IMR-90 (cell line): ENCODE results near the gene NF2. TPM values are rescaled to one million over a fixed set of nuclear protein-coding genes. Genes with fewer than 3 reads are reported as not detected.

Experiments
- ATAC-seq: fragments of 200-7000 bp; cut with Tn5 transposase; 2 replicates; pipeline ENCODE4 v1.9.1; 2020; ENCODE audit warnings: low read depth, mild to moderate bottlenecking, moderate library complexity
- BruUV-seq: library from RNA; stranded (reverse); fragments of 400-500 nt; replicated peaks from 2 replicates; lab custom pipeline; 2021; lab: Mats Ljungman, UMichigan
- CTCF ChIA-PET: fragments of 300-600 bp; formaldehyde crosslinking; extraction: SDS; loops from one replicate; lab custom pipeline; 2021; ENCODE audit warnings: antibody characterized with exemption; lab: Yijun Ruan, JAX
- POLR2A ChIA-PET: fragments of 300-600 bp; sonication (Branson Sonifier 250); formaldehyde crosslinking; loops from one replicate; lab custom pipeline; 2022; ENCODE audit warnings: antibody characterized with exemption; ENCODE audit not compliant: unreplicated experiment; lab: Charles Lee
- DNase-seq: peaks from one replicate; pipeline ENCODE4 v3.0.0; 2013
- H2AFZ ChIP-seq: replicated peaks from 2 replicates; pipeline ENCODE3; 2013; ENCODE audit warnings: low read length, mild to moderate bottlenecking; ENCODE audit not compliant: poor library complexity
- H2AK5ac ChIP-seq: 2 replicates; pipeline ENCODE4 v1.6.1; 2013; ENCODE audit warnings: low read depth, low read length, inconsistent platforms
- H2AK9ac ChIP-seq: replicated peaks from 2 replicates; pipeline ENCODE3; 2013; ENCODE audit warnings: mild to moderate bottlenecking, low read depth, low read length, moderate library complexity; ENCODE audit not compliant: poor library complexity
- H2BK120ac ChIP-seq: 2 replicates; pipeline ENCODE4 v1.6.1; 2013; ENCODE audit warnings: low read depth, low read length, inconsistent platforms
- H2BK15ac ChIP-seq: 3 replicates; pipeline ENCODE4 v1.6.1; 2013; ENCODE audit warnings: low read depth, low read length, inconsistent platforms
- H2BK20ac ChIP-seq: 2 replicates; pipeline ENCODE4 v1.6.1; 2013; ENCODE audit warnings: low read depth, mild to moderate bottlenecking, inconsistent platforms, low read length, moderate library complexity
- H2BK5ac ChIP-seq: 2 replicates; pipeline ENCODE4 v1.6.1; 2013; ENCODE audit warnings: mild to moderate bottlenecking, low read depth, low read length, inconsistent platforms; ENCODE audit not compliant: poor library complexity, severe bottlenecking
- H3K14ac ChIP-seq: replicated peaks from 2 replicates; pipeline ENCODE4 v1.6.1; 2013; ENCODE audit warnings: low read depth, low read length, inconsistent platforms
- H3K18ac ChIP-seq: 2 replicates; pipeline ENCODE4 v1.6.1; 2013; ENCODE audit warnings: low read depth, low read length, control low read depth
- H3K23ac ChIP-seq: 2 replicates; pipeline ENCODE4 v1.6.1; 2013; ENCODE audit warnings: low read depth, low read length, inconsistent platforms
- H3K27ac ChIP-seq: 2 replicates; pipeline ENCODE4 v1.5.1; 2013; ENCODE audit warnings: mild to moderate bottlenecking, control low read depth, low read length; ENCODE audit not compliant: insufficient read depth
- H3K27me3 ChIP-seq: 2 replicates; pipeline ENCODE4 v1.6.1; 2013; ENCODE audit warnings: low read length; ENCODE audit not compliant: control insufficient read depth, insufficient read depth
- H3K36me3 ChIP-seq: 2 replicates; pipeline ENCODE4 v1.6.1; 2013; ENCODE audit warnings: low read length, mixed read lengths; ENCODE audit not compliant: control insufficient read depth, insufficient read depth
- H3K4ac ChIP-seq: 2 replicates; pipeline ENCODE4 v1.6.1; 2013; ENCODE audit warnings: low read depth, low read length, inconsistent platforms
- H3K4me1 ChIP-seq: 2 replicates; pipeline ENCODE4 v1.6.1; 2013; ENCODE audit warnings: low read length, mixed read lengths; ENCODE audit not compliant: control insufficient read depth, insufficient read depth
- H3K4me2 ChIP-seq: 2 replicates; pipeline ENCODE4 v1.6.1; 2013; ENCODE audit warnings: low read depth, mild to moderate bottlenecking, control low read depth, low read length, moderate library complexity
- H3K4me3 ChIP-seq: 2 replicates; pipeline ENCODE4 v1.5.1; 2013; ENCODE audit warnings: low read depth, mild to moderate bottlenecking, control low read depth, low read length, moderate library complexity; ENCODE audit not compliant: insufficient read depth
- H3K56ac ChIP-seq: 2 replicates; pipeline ENCODE4 v1.6.1; 2013; ENCODE audit warnings: low read length, inconsistent platforms; ENCODE audit not compliant: insufficient read depth; ENCODE audit errors: extremely low read depth
- H3K79me1 ChIP-seq, 2 experiments: 2 replicates each; pipeline ENCODE4 v1.6.1; 2013; ENCODE audit warnings: low read length in 2 of 2, inconsistent platforms in 1 of 2, low read depth in 1 of 2
- H3K9ac ChIP-seq: 2 replicates; pipeline ENCODE4 v1.6.1; 2013; ENCODE audit warnings: low read depth, low read length, control low read depth
- H3K9me1 ChIP-seq: 2 replicates; pipeline ENCODE4 v1.6.1; 2013; ENCODE audit warnings: low read length, inconsistent platforms; ENCODE audit not compliant: insufficient read depth
- H3K9me3 ChIP-seq: 2 replicates; pipeline ENCODE4 v1.6.1; 2013; ENCODE audit warnings: low read length; ENCODE audit not compliant: control insufficient read depth, insufficient read depth
- H4K20me1 ChIP-seq: 2 replicates; pipeline ENCODE4 v1.6.1; 2013; ENCODE audit warnings: low read length, inconsistent platforms; ENCODE audit not compliant: insufficient read depth
- H4K5ac ChIP-seq: 2 replicates; pipeline ENCODE4 v1.6.1; 2013; ENCODE audit warnings: mild to moderate bottlenecking, low read depth, low read length, control low read depth
- H4K8ac ChIP-seq, 2 experiments: 2 replicates each; pipeline ENCODE4 v1.6.1; 2013; ENCODE audit warnings: low read depth in 2 of 2, low read length in 2 of 2, control low read depth in 1 of 2, inconsistent platforms in 1 of 2
- H4K91ac ChIP-seq: 2 replicates; pipeline ENCODE4 v1.6.1; 2013; ENCODE audit warnings: low read depth, low read length, inconsistent platforms; ENCODE audit not compliant: insufficient read depth
- CEBPB ChIP-seq: IDR thresholded peaks from 2 replicates; pipeline ENCODE4 v1.6.1; 2012; ENCODE audit warnings: low read depth, low read length, improper control_type of control experiment
- RAD21 ChIP-seq: IDR thresholded peaks from 2 replicates; pipeline ENCODE4 v1.6.1; 2012; ENCODE audit warnings: low read length, improper control_type of control experiment
- WGBS, 2 experiments: methylation state at CpG; one replicate each; pipeline versions ENCODE4 v1.1.5 to v1.1.7; 2013; ENCODE audit warnings: missing lambda C conversion rate in 2 of 2; ENCODE audit not compliant: insufficient read length in 1 of 2; ENCODE audit errors: extremely low coverage in 2 of 2; 5-methylcytosine and 5-hydroxymethylcytosine counted together
- dilution Hi-C: fragments of 300-500 bp; cut with HindIII; formaldehyde crosslinking; loops from one replicate; pipeline ENCODE4 v1.14.3; 2018; ENCODE audit warnings: low sequenced_read_pairs; ENCODE audit not compliant: unreplicated experiment
- in situ Hi-C: fragments of 300-500 bp; cut with MboI; formaldehyde crosslinking; loops from 3 replicates; pipeline ENCODE4 v1.14.3; 2019; ENCODE audit warnings: low sequenced_read_pairs, inconsistent platforms, mixed read lengths
- intact Hi-C: fragments of 100-400 bp; cut with micrococcal nuclease; formaldehyde crosslinking; loops from 2 replicates; pipeline ENCODE4 v1.10.0; 2022
- polyA plus RNA-seq, 3 experiments: library from polyadenylated mRNA; depleted of rRNA; stranded (reverse); fragments of >200 nt; gene quantifications; 2 replicates each; pipeline ENCODE4 v1.2.3, GENCODE V29; 2012; ENCODE audit warnings: low replicate concordance in 1 of 3
- total RNA-seq: library from RNA; depleted of rRNA; stranded (reverse); fragments of >200 nt; gene quantifications from 2 replicates; pipeline ENCODE4 v1.2.3, GENCODE V29; 2012

NF2 gene
- total and polyA plus RNA-seq, 2 of the 4 experiments (the other 2 are of a cell fraction): 59.0 to 151 TPM

DNA sequence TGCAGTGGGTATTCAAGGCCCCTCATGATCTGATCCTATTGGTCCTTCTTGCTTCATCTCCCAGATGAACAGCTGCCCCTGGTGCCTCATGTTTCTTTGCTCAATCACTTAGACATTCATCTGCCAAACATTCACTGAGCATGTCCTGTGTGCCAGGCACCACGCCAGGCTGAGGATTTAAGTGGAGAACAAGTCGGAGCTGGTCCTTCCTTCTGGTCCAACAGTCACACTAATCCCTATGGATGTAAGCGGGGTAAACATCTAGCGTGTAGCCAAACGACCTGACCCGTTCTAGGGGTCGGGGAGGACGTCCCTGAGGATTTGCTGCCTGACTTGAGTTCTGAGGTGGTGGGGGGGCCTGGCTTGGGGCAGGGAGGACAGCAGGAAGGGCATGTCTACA lies 141.5 kb downstream of the NF2 start:
- Histone ChIP-seq H3K9me1 (0 out of 2 replicates have a peak, but pooled peaks cover 8% of the 10 kb centered on the region), H3K14ac (no peak overlapping the region), H3K9me3 (no peaks in the 10 kb centered on the region), H3K56ac (no peak overlapping the region), H3K4me2 (no peak overlapping the region), H2BK15ac (no peak overlapping the region), H2AK9ac (no peak overlapping the region), H4K91ac (no peak overlapping the region), H3K79me1 (no peaks in the 10 kb centered on the region; a peak in 1 of 4 replicates), H4K8ac (no peak overlapping the region), H2BK20ac (no peak overlapping the region), H3K27me3 (no peaks in the 10 kb centered on the region), H4K5ac (no peak overlapping the region), H3K18ac (no peak overlapping the region), H3K4me1 (peaks cover 5% of the 10 kb centered on the region; the same call in 1 of the 2 replicates), H3K9ac (no peak overlapping the region), H3K23ac (no peak overlapping the region), H2BK120ac (no peak overlapping the region), H3K36me3 (peaks cover 25% of the 10 kb centered on the region; the same call in 1 of the 2 replicates), H4K20me1 (no peaks in the 10 kb centered on the region), H2BK5ac (peak overlapping the region; percentile 29), H2AK5ac (no peak overlapping the region; the same call in 1 of the 2 replicates), H3K27ac (no peak overlapping the region), H3K4ac (no peak overlapping the region), H3K4me3 (no peak overlapping the region), H2AFZ (no peak overlapping the region)
- peak; percentile 40; the same call in 1 of the 2 replicates for TF ChIP-seq CEBPB
- no peak for TF ChIP-seq RAD21
- DNase-seq (peak; percentile 70), ATAC-seq (peak; percentile 77)
- in situ Hi-C loops (no loop called here), dilution Hi-C loops (no loop called here), intact Hi-C loops (no loop called here)
- ChIA-PET POLR2A (no interaction called here), CTCF (interaction anchor here (0.7 kb wide), 1 partner anchor 39 kb away, joined by 3 read pairs; no protein-coding TSS in a partner anchor)
- no TSS peak for BruUV-seq
- 83% methylated on average over 2 of the region's 8 CpGs; no CpG with 5 or more reads in 1 of the 2 experiments for WGBS, 2 experiments
